HG02885 (cell line): ENCODE results near the gene ITGAE.
"Not testable (repeated sequence)": the region's sequence is repeated elsewhere in the genome, so short reads cannot be mapped to it uniquely, and the experiment has no call there.

Source experiments
- ATAC-seq: cut with Tn5 transposase; IDR thresholded peaks from one replicate; pipeline ENCODE4 v1.9.1; 2021; ENCODE audit warnings: mild to moderate bottlenecking; ENCODE audit not compliant: unreplicated experiment, poor library complexity

ITGAE gene

DNA sequence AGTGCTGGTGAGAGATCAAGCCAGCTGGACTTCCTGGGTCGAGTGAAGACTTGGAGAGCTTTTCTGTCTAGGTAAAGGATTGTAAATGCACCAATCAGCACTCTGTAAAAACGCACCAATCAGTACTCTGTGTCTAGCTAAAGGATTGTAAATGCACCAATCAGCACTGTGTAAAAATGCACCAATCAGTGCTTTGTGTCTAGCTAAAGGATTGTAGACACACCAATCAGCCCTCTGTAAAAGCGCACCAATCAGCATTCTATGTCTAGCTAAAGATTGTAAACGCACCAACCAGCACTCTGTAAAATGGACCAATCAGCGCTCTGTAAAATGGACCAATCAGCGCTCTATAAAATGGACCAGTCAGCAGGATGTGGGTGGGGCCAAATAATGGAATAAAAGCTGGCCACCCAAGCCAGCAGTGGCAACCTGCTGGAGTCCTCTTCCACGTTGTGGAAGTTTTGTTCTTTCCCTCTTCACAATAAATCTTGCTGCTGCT lies 98.9 kb downstream of the ITGAE start:
- ATAC-seq = not testable (repeated sequence)

DNA sequence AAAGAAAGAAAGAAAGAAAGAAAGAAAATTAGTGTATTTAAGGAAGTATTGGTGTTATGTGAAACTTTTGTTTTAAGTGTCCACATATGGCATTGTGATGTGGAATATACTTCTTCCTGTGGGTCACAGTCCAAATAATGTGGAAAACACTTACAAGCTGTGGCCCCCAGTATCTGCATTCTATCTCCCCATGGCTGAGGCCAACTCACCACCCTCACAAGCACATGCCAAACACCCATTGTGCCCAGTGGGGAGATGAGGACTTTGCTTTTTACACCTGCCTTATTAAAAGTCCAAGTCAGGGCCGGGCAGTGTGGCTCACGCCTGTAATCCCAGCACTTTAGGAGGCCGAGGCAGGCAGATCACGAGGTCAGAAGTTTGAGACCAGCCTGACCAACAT lies 101.0 kb downstream of the ITGAE start:
- no peak for ATAC-seq

- no peak for ATAC-seq
These were observed 102.8 kb downstream of the ITGAE start for GRCh38 chr17:3698139-3698538.

DNA sequence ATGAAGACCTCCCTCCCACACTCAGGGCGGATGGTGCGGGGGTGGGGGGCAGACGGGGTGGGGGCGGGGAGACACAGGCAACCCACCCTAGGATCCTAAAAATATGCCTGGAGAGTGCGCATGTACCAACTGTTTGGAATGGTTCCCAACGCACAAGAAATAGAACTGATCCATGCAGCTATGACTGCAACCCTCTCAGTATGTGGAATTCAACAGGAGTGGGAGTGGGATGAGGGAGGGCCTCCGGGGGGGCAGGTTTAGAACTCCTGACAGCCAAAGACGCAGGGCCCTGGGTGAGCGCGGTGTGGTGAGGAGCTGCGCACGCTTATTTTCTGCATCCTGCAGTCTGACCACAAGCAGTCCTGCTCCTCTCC lies 103.9 kb downstream of the ITGAE start:
- no peak for ATAC-seq

DNA sequence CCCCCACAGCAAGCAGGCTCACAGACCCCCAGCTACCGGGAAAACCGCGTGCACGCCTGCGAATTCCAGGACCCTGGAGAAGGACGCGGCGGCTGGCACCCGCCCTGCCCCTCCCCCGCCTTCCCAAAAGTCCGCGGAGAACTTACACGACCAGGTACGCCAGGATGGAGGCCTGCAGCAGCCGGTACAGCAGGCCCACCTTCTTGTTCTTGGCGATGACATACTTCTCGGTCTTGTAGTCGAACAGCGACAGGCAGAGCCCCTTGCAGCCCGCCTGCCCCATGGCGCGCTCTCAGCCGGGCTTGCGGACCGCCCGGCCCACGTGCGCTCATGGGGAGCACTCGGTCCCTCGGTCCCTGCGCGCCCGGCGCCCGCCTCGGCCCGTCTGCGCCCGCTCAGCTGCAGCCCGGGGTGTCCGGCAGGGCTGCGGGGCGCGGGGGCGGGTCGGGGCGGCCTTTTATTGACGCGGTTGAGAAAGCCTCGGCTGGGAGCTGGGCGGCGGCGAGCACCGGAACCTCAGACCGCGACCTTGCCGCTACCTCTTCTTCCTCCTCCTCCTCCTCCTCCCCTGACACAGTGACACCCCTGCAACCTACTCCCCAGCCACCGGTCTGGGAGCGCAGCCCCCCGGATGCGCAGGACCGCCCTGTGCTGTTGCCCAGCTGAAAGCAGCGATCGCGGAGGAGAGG lies 105.1 kb downstream of the ITGAE start, which contains the start of gene P2RX5:
TSS of gene P2RX5 (minus strand) at position 433 of the 689 bp plus-strand sequence. CDS start at position 283, 150 bp downstream.
- peak; percentile 47 for ATAC-seq

DNA sequence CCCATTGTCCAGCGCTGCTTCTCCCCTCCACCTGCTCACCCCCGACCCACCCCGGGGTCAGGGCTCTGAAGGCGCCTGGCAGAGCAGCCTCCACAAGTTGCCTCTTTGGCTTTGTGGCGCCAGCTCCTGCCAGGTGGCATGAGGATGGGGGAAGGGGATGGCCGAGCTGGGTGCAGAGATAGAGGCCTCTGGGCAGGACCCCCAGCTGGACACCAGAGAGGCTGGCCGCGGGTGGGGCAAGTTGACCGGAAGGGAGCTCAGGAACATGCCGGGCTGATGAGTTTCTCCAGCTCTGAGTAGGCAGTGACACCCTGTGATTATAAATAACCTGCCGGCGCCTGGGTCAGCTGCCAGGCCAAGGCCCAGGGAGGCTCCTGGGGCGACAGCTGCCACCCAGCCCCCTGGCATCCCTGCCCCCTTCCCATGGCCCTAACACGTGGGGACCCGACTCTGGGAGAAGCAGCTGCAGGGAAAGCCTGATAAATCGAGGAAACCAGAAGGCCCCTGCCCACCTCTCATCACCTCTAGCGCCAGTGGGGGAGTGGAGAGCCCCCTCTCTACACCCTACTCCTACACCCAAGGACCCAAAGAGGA lies 105.8 kb downstream of the ITGAE start:
- no peak for ATAC-seq

DNA sequence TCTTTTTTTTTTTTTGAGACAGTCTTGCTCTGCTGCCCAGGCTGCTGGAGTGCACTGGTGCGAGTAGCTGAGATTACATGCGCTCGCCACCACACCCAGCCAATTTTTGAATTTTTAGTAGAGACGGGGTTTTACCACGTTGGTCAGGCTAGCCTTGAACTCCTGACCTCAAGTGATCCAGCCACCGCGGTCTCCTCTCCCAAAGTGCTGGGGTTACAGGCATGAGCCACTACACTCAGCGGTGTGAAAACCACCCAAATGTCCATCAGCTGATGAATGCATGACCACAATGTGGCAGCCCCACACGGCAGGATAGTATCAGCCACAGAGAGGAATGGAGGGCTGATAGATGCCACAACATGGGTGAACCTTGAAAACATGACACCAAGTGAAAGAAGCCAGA lies 107.2 kb downstream of the ITGAE start:
- peak; percentile 41 for ATAC-seq

DNA sequence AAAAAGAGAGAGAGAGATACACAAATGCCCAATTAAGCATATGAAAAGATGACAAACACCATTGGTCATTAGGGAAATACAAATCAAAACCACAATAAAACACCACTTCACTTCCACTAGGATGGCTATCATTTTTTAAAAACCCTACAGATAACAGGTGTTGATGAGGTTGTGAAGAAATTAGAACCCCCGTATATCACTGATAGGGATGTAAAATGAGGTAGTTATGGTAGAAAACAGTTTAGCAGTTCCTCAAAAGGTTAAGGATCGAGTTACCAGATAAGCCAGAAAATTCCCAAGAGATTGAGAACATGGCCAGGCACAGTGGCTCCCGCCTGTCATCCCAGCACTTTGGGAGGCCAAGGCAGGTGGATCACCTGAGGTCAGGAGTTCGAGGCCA lies 107.8 kb downstream of the ITGAE start:
- ATAC-seq = no peak

GRCh38 chr17:3692346-3692745 lies 108.6 kb downstream of the ITGAE start:
- no peak for ATAC-seq

DNA sequence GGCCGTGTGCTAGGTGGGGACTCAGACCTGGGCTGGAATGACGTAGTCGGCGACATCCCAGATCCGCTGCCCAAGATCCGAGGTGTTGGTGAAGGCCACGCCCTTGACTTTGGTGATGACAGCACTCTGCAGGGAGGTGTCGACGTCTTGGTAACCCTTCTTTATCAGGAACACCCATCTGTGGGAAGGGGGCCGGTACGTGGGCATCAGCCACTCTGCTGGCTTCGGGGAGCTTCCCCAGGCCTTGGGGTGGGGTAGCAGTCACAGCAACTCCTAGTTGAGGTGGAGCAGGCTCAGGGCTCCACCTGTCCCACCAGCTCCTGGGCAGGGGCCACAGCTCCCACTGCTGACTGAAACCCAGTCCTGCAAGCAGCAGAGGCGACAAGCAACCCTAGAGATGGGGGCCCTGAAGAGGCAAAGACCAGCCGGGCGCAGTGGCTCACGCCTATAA lies 109.3 kb downstream of the ITGAE start:
- ATAC-seq = no peak

DNA sequence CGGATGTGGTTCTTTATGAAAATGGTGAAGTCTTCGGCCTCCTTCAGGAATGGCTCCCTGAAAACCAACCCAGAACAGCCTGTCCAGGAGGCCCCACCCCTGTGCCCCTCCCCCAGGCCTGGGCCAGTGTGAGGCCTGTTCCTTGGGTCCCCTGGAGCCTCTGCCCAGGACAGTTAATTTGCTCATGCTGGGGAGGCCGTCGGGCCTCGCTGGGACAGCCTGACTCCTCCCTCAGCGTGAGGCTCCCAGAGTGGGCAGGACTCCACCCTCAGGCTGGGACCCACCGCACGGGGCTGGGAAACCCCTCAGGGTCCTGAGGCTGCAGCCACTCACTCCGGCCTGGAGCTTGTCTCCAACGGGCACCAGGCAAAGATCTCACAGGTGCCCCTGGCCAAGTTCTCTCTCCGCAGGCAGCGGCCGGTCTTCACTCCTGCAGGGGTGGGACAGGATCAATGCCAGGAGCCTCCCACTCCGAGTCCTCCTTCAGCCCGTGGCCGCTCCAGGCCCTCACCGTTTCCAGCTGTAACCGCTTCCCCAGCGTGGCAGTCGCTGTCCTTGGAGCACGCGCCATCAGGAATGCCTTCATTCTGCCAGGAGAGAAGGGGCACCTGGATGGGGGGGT lies 110.8 kb downstream of the ITGAE start:
- no peak for ATAC-seq

DNA sequence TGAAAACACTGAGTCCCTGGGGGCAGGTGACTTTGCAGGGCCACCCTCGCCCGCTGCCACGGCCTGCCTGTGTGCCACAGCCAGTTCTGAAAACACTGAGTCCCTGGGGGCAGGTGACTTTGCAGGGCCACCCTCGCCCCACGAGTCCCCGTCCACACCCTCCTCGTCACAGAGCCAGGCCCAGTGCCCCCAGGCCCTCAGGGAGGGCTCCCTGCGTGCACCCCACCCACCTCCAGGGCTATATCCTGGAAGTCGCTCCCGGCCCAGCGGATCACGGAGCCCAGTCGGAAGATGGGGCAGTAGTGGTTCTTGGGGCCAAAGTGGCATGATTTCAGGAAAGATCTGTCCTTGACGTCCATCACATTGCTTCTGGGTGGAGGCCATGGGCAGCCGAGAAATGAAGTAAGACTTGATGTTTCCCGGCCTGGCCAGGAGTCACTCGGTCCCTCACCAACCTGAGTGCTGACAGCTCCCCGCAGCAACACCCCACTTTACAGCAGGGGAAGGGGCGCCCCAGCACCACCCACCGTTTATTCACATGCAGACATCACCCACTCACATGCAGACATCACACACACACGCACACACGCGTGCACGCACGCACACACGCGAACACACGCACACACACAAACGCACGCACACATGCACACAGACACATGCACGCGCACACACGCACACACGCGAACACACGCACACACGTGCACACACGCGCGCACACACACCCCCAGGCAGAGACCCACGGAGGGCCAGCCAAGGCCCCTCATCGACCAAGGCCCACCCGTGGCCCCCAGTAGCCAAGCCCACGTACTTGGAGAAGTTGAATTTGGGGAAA lies 111.5 kb downstream of the ITGAE start:
- ATAC-seq = no peak

DNA sequence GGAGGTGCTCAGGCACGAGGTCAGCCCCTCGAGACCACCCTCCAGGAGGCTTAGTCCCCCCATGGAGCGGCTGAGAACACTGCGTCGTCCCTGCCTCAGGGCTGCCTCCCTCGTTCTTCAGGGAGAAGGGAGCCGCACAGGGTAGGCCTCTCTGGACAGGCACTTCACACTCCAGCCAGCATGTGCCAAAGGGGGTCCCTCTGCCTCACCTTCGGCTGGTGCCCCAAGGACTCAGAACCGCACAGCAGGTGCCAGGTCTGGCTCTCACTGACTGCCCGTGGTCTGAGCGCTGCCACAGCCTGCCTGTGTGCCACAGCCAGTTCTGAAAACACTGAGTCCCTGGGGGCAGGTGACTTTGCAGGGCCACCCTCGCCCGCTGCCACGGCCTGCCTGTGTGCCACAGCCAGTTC lies 112.1 kb downstream of the ITGAE start:
- ATAC-seq = no peak

DNA sequence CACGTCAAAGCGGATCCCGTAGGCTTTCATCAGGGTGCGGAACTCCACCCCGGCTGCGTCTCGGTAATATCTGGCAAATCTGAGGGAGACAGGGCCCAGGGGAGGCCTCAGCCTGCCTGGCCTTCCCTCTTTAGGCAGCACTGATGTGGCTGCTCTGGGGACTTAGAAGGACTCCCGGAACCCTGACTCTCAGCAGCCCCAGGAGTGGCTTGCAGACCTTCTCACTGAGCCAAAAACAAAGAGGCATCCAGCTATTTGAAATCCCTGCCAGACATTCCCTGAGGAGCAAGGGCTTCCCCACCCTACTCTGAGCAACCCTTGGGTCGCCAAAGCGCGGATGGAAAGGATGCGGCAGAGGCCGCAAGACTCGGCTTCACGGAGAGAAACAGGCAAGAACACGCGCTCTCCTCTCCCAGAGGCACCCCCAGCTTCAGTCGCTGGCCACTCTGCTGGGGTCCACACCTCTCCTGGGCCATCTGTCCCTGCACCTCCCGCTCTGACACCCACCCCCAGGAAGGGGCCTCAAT lies 112.9 kb downstream of the ITGAE start:
- ATAC-seq = no peak

- no peak for ATAC-seq
These were observed 115.8 kb downstream of the ITGAE start for GRCh38 chr17:3685174-3685573.

DNA sequence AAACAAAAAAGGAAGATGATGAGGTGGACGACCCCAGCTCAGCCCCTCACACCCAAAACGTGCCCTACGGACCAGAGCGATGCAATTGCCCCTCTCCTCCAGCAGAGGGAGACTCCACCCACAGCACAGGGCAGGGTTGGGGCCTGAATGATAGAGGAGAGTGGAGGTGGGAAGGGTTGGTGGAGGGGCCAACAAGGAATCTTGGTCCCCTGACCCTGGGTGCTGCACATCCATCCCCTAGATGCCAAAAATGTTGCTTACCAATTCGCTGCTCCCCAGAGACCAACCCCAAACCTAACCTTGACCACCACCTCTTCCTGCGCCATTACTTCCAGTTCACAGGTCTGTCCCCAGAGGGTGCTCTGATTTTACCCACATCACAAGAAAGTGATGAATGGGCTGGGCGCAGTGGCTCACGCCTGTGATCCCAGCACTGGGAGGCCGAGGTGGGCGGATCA lies 117.9 kb downstream of the ITGAE start:
- ATAC-seq = peak; percentile 47

GRCh38 chr17:3682033-3682432 lies 119.0 kb downstream of the ITGAE start:
- ATAC-seq = no peak

DNA sequence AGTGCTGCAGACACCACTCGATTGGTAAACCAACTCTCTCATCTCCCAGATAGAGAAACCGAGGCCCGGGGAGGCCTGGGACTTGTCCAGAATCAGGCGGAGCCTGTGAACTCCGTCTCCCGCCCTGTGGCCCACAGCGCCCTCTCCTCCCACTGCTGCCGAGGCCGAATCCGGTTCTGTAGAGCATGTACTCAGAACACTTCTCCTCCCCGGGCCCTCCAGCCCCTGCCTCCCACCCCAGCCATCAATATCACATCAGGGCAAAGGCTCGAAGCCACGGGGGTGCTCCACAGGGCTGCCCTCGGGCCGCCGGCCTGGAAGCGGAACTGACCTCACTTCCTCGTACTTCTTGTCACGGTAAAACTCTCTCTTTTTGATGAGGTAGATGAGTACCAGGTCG lies 119.4 kb downstream of the ITGAE start:
- no peak for ATAC-seq

GRCh38 chr17:3681057-3681456 lies 119.9 kb downstream of the ITGAE start:
- ATAC-seq = no peak

- no peak for ATAC-seq
These were observed 121.4 kb downstream of the ITGAE start for GRCh38 chr17:3679531-3680126.
